Skeletal muscle tissue (tissue), 4 donors: ENCODE measurements around the gene LRRK1. TPM values are rescaled to one million over a fixed set of nuclear protein-coding genes. Genes with fewer than 3 reads are reported as not detected.

Source experiments
- H3K27ac ChIP-seq: one replicate; pipeline ENCODE4 v1.7.0; 2013; ENCODE audit warnings: mild to moderate bottlenecking, low read depth, low read length, inconsistent platforms
- H3K27me3 ChIP-seq, 3 donors: one replicate each; pipeline ENCODE4 v1.7.0; 2013; ENCODE audit warnings: low read length in 3 of 3; ENCODE audit not compliant: control insufficient read depth in 3 of 3, insufficient read depth in 3 of 3
- H3K36me3 ChIP-seq, 3 donors: one replicate each; pipeline ENCODE4 v1.7.0; 2013; ENCODE audit warnings: low read length in 3 of 3; ENCODE audit not compliant: control insufficient read depth in 3 of 3, insufficient read depth in 3 of 3
- H3K4me1 ChIP-seq, 3 donors: one replicate each; pipeline ENCODE4 v1.7.0; 2013; ENCODE audit warnings: low read length in 3 of 3, mild to moderate bottlenecking in 3 of 3; ENCODE audit not compliant: control insufficient read depth in 3 of 3, insufficient read depth in 3 of 3
- H3K4me3 ChIP-seq, 3 donors: one replicate each; pipeline ENCODE4 v1.7.0; 2013; ENCODE audit warnings: low read length in 3 of 3
- H3K9ac ChIP-seq, 3 donors: one replicate each; pipeline ENCODE4 v1.7.0; 2013; ENCODE audit warnings: low read length in 3 of 3, mild to moderate bottlenecking in 3 of 3, moderate library complexity in 2 of 3, low read depth in 1 of 3
- H3K9me3 ChIP-seq, 3 donors: one replicate each; pipeline ENCODE4 v1.7.0; 2013; ENCODE audit warnings: low read length in 3 of 3; ENCODE audit not compliant: control insufficient read depth in 3 of 3
- total RNA-seq: library from RNA; depleted of rRNA; stranded (reverse); fragments of >200 nt; gene quantifications from one replicate; pipeline ENCODE4 v1.2.3, GENCODE V29; 2014
- donor health status: Osteomylitis.

Gene LRRK1
- total RNA-seq, 1 donor from 2014 or later: 3.7 TPM

DNA sequence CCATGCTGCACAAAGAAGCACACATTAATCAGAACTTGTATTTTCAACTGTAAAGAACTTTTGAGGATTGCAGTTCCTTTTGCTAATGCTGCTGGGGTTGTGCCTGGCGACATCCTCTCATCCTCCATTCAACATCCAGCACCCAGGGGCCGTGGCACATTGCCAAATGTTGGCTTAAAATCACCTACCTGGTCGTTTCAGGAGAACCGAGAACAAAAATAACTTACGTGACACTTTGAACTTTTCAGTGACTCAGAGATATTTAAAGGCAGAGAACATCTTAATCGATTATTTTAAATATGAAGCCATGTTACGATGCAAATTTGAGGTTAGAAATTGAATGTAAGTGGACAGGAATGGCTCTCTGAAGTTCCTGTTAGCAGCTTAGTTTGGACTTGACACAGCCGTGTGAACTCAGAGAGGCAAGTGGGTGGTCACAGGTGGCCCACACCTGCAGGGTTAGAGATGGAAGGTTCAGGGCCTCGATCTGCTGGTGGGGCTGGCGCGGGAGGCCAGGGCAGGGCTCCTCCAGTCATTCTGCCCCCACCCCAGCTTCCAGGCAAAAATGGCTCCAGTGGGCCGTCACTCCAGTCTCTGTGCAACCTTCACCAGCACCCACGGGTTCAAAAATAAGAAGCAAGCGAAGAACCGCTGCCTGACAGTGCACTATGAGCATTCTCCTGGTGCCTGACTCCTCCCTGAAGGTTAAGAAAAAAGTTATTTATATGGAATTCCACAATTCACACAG is 12.2 kb downstream of the LRRK1 start:
- Histone ChIP-seq H3K36me3 (peaks cover 0 to 7% (median 0%) of the 10 kb centered on the region in 3 donors), H3K27ac (no peak overlapping the region), H3K27me3 (no peaks in the 10 kb centered on the region), H3K9ac (no peak overlapping the region), H3K4me3 (no peak overlapping the region), H3K9me3 (no peaks in the 10 kb centered on the region), H3K4me1 (no peaks in the 10 kb centered on the region)

DNA sequence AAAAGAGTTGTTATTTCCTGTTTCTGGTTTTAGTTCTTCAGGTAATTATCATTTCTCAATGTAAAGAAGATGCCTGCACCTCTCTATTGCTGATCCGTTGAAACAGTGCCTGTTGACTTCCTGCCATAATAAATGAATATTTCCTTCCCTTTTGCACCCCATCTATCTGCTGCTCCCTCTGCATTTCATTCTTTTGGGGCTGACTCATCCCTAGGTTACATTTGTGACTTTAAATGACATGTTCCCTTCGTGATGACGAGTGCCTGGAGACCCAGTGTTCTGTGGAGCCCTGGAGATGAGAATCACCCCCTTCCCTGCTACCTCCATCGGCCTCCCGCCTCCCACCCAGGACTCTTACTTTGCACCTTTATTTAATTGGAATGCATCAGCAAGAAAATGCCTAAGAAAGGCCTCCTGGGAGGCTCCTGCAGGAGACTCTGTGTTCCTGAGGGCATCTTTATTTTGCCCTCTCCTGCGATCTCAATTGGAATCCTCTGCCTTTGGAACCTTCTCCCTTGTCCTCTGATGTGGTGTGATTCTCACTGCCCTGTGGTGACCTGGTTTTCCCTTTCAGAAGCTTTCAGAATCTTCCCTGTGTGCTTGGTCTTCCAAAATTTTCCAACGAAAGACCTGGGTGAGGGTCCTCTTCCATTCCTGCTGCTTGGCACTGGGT is 13.7 kb downstream of the LRRK1 start:
- H3K9ac ChIP-seq: no peak overlapping the region
- peaks cover 0 to 3% (median 0%) of the 10 kb centered on the region in 3 donors for H3K36me3 ChIP-seq
- no peaks in the 10 kb centered on the region for H3K9me3 ChIP-seq
- no peaks in the 10 kb centered on the region for H3K4me1 ChIP-seq
- H3K4me3 ChIP-seq: no peak overlapping the region
- no peaks in the 10 kb centered on the region for H3K27me3 ChIP-seq
- H3K27ac ChIP-seq: no peak overlapping the region

DNA sequence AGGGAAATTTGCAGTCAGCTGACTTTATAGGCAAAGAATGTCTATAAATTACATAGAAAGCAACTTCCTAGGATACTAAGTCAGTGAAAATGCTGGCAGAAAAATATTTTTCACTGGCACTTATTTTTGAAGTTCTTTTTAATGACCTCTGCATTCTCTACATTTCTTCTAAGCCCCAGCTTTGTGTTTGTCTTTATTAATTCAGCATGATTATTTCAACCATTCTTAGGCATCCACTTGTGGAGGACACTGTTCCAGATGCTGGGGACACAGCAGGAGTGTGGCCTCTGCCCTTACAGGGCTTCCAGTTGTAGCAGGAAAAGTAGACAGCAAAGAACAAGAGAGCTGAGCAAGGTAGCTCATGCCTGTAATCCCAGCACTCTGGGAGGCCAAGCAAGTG is 15.0 kb downstream of the LRRK1 start:
- no peak overlapping the region for H3K9ac ChIP-seq
- H3K36me3 ChIP-seq: peaks cover 0 to 3% (median 0%) of the 10 kb centered on the region in 3 donors
- H3K4me3 ChIP-seq: no peak overlapping the region
- H3K27ac ChIP-seq: no peak overlapping the region
- no peaks in the 10 kb centered on the region for H3K27me3 ChIP-seq
- H3K9me3 ChIP-seq: no peaks in the 10 kb centered on the region
- no peaks in the 10 kb centered on the region for H3K4me1 ChIP-seq

DNA sequence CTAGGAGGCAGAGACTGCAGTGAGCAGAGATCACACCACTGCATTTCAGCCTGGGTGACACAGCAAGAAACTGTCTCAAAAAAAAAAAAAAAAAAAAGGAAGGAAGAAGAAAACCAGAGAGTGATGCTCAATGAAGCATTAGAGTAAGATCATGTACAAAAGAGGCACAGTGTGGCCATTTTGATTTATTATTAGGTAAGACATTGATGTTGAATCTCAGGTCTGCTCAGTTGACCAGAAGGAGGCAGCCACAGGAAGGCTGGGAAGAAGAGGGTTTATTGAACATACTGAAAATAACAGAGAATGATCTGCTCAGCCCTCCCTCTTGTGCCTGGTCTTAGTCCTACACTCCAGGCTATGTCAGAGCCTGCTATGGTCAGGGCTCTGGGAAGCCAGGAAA is 15.6 kb downstream of the LRRK1 start:
- Histone ChIP-seq H3K27me3 (no peaks in the 10 kb centered on the region), H3K9ac (no peak overlapping the region), H3K36me3 (no peaks in the 10 kb centered on the region), H3K27ac (no peak overlapping the region), H3K9me3 (no peaks in the 10 kb centered on the region), H3K4me1 (no peaks in the 10 kb centered on the region), H3K4me3 (no peak overlapping the region)

DNA sequence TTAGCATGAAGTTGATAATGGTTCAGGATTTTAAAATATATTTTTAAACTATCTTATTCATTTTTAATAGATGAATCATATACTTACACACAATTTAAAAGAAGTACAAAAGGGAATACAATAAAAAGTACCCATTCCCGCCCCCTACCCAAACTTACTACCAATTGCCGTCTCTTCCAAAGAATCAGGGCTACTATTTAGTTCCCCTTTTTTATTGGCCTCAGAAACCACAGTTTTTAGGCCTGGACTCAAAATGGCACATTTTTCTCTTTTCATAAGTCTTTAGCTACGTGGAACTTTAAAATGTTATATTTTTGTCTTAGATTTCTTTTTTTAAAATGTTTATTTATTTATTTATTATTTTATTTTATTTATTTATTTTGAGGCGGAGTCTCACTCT is 18.0 kb downstream of the LRRK1 start:
- Histone ChIP-seq H3K4me3 (no peak overlapping the region), H3K27me3 (no peaks in the 10 kb centered on the region), H3K36me3 (no peaks in the 10 kb centered on the region), H3K9me3 (no peaks in the 10 kb centered on the region), H3K4me1 (peaks cover 0 to 2% (median 0%) of the 10 kb centered on the region in 3 donors), H3K27ac (no peak overlapping the region), H3K9ac (no peak overlapping the region)

DNA sequence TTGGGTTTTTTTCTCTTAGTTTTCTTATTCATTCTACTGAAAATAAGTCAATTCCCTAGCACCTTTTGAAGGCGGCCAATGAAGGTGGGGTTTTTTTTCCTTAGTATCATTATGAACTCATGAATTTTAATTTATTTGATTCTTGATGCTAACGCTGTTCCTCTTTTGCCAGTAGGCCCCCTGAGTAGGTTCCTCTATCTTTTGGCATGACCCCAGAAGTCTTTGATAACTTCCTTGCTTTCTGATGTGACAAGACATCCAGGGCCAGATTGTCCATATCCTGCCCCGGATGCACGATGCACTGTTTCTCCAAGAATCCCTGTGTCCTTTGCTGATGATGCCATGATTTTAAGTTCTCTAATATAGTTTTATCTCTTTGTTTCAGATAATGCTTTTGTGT is 20.6 kb downstream of the LRRK1 start:
- Histone ChIP-seq H3K27me3 (no peaks in the 10 kb centered on the region), H3K27ac (no peak overlapping the region), H3K4me3 (no peak overlapping the region), H3K4me1 (peaks cover 0 to 4% (median 2%) of the 10 kb centered on the region in 3 donors), H3K36me3 (no peaks in the 10 kb centered on the region), H3K9ac (no peak overlapping the region), H3K9me3 (no peaks in the 10 kb centered on the region)

DNA sequence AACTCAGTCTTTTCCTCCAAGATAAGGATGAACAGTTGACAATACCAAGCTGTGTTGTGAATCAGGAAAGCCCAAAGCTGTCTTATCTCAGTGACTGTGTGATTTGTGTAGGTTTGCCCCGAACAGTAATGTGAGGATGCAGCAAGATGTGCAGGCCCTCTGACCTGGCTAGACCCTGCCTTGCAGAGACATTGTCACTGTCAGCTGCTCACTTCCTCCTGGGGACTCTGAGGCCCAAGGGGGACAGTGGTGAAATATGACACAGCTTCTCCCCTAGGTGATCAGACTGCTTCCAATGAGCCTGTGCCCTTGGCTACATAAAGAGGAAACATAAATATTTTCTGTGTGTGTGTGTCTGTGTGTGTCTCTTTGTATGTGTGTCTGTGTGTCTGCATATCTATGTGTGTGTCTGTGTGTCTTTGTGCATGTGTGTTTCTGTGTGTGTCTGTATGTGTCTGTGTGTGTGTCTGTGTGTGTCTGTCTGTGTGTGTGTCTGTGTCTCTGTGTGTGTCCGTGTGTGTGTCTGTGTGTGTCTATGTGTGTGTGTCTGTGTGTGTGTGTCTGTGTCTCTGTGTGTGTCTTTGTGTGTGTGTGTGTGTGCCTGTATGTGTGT is 21.7 kb downstream of the LRRK1 start:
- Histone ChIP-seq H3K4me3 (no peak overlapping the region), H3K27me3 (no peaks in the 10 kb centered on the region), H3K27ac (no peak overlapping the region)

DNA sequence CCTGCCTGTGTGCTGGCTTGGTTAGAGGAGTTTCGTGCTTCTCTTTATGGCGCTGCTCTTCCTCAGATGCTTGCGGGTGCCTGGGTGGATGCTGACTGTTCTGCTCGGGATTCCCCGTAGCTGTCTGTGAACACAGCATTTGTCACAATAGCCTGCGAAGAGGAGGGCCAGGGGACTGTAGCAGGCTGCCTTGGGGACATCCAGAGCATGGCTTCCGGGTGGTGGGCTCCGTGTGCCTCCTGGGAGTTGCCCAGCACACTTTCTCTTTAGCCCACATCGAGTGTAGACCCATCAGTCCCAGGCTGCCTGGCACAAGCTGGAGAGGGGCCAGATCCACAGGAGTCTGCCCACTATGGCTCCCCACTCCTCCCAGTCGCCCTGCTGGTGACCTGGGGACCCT is 22.4 kb downstream of the LRRK1 start:
- Histone ChIP-seq H3K4me1 (peaks cover 0 to 4% (median 2%) of the 10 kb centered on the region in 3 donors), H3K4me3 (no peak overlapping the region), H3K9ac (no peak overlapping the region), H3K27ac (no peak overlapping the region), H3K36me3 (no peaks in the 10 kb centered on the region), H3K9me3 (no peaks in the 10 kb centered on the region), H3K27me3 (no peaks in the 10 kb centered on the region)

More for the DNA sequence above, 21.7 kb downstream of the LRRK1 start:
- peaks cover 0 to 4% (median 2%) of the 10 kb centered on the region in 3 donors for H3K4me1 ChIP-seq
- no peak overlapping the region for H3K9ac ChIP-seq
- no peaks in the 10 kb centered on the region for H3K9me3 ChIP-seq
- no peaks in the 10 kb centered on the region for H3K36me3 ChIP-seq

DNA sequence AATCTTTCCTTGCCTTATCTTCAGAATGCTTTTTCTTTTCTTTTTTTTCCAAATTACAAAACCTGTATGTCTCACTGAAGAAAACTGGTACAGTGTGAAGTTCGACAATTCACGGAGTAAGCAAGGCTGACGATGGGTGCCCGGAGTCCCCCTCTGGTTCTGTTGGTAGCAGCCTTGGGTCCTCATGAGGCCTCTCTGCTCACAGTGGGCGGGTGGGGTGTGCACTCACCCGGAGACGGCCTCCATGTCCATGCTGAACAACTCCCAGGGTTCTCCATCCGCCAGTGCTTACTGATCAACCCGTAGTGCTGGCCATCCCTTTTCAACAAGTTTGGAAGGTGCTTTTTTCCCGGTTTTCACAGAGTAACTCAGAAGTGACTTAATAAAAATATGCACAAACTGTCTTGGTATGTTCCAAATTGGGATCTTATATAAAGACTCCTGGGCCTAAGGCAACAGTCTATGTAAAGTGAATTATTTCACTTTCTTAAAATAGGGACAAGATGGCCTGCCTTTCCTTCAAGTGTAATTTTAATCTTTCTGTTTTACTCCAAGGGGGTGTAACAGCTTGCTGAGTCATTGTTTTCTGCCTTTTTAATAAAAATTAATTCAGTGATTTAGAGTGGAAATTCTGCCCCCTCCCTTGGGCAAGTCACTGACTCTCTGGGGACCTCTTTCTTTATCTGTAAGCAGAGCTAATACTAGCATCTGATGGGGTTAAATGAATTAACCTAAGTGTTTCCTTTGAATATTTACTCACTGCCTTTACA is 23.7 kb downstream of the LRRK1 start:
- Histone ChIP-seq H3K27me3 (no peaks in the 10 kb centered on the region), H3K9me3 (no peaks in the 10 kb centered on the region), H3K27ac (no peak overlapping the region), H3K9ac (no peak overlapping the region), H3K4me3 (no peak overlapping the region), H3K36me3 (no peaks in the 10 kb centered on the region), H3K4me1 (peaks cover 0 to 4% (median 2%) of the 10 kb centered on the region in 3 donors)
